KMS-11 (cell line): ENCODE results near the gene C1orf74.

Experiments used
- H2AFZ ChIP-seq: fragments of 200-600 bp; sonication (generic); 2 replicates; pipeline ENCODE4 v1.6.1; 2016; ENCODE audit warnings: antibody characterized with exemption, mixed run types, low read depth
- H3K27ac ChIP-seq: fragments of 200-600 bp; sonication (generic); 2 replicates; pipeline ENCODE4 v1.6.1; 2016; ENCODE audit warnings: mild to moderate bottlenecking, mixed run types
- H3K27me3 ChIP-seq: fragments of 200-600 bp; sonication (generic); 2 replicates; pipeline ENCODE4 v1.6.1; 2017; ENCODE audit warnings: mild to moderate bottlenecking, low read depth, mixed run types, moderate library complexity; ENCODE audit not compliant: insufficient read depth
- H3K36me3 ChIP-seq: fragments of 200-600 bp; sonication (generic); 2 replicates; pipeline ENCODE4 v1.6.1; 2017; ENCODE audit warnings: mild to moderate bottlenecking, mixed run types; ENCODE audit not compliant: insufficient read depth
- H3K4me1 ChIP-seq: fragments of 200-600 bp; sonication (generic); 2 replicates; pipeline ENCODE4 v1.6.1; 2016; ENCODE audit warnings: mild to moderate bottlenecking, low read depth, mixed run types; ENCODE audit not compliant: poor library complexity, severe bottlenecking
- H3K4me2 ChIP-seq: fragments of 200-600 bp; sonication (generic); 2 replicates; pipeline ENCODE4 v1.7.0; 2016; ENCODE audit warnings: mild to moderate bottlenecking, mixed run types
- H3K4me3 ChIP-seq: fragments of 200-600 bp; sonication (generic); IDR thresholded peaks from 2 replicates; pipeline ENCODE4 v1.6.1; 2017; ENCODE audit warnings: low read depth, low read length, mixed read lengths; ENCODE audit not compliant: insufficient read depth
- H3K79me2 ChIP-seq: fragments of 200-600 bp; sonication (generic); 2 replicates; pipeline ENCODE4 v1.6.1; 2016; ENCODE audit warnings: low read depth, mixed run types; ENCODE audit not compliant: insufficient read depth
- H3K9ac ChIP-seq: fragments of 200-600 bp; sonication (generic); 2 replicates; pipeline ENCODE4 v1.6.1; 2016; ENCODE audit warnings: mild to moderate bottlenecking, mixed run types
- H4K20me1 ChIP-seq: fragments of 200-600 bp; sonication (generic); 2 replicates; pipeline ENCODE4 v1.6.1; 2016; ENCODE audit warnings: mild to moderate bottlenecking, mixed run types; ENCODE audit not compliant: insufficient read depth
- TF ChIP-seq, protein P1 (sequence below): fragments of 200-600 bp; sonication (generic); conservative IDR thresholded peaks from 2 replicates; pipeline ENCODE4 v1.6.1; 2017; ENCODE audit warnings: low read depth, mild to moderate bottlenecking, antibody characterized with exemption, low read length, moderate library complexity, mixed read lengths

The C1orf74 gene

DNA sequence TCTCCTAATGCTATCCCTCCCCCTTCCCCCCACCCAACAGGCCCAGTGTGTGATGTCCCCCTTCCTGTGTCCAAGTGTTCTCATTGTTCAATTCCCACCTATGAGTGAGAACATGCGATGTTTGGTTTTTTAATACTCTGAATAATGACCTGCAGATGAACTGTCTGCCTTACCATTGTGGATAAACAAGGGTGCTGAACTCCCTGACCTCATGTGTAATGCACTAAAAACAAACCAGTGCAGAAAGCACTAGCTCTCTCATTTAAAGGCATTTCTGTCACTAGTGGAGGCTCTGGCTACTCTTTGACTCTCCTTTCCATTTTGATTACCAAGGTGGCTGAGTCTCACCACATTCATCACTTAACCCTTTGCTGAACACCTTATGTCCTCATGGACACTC lies 51.6 kb downstream of the C1orf74 start:
- Histone ChIP-seq H3K4me3 (no peak overlapping the region), H2AFZ (no peak overlapping the region), H3K36me3 (no peaks in the 10 kb centered on the region), H3K4me1 (no peaks in the 10 kb centered on the region), H3K9ac (no peak overlapping the region), H3K27me3 (no peaks in the 10 kb centered on the region), H3K79me2 (no peaks in the 10 kb centered on the region), H3K27ac (no peak overlapping the region), H4K20me1 (no peaks in the 10 kb centered on the region), H3K4me2 (no peak overlapping the region)
- TF ChIP-seq, protein P1, sequence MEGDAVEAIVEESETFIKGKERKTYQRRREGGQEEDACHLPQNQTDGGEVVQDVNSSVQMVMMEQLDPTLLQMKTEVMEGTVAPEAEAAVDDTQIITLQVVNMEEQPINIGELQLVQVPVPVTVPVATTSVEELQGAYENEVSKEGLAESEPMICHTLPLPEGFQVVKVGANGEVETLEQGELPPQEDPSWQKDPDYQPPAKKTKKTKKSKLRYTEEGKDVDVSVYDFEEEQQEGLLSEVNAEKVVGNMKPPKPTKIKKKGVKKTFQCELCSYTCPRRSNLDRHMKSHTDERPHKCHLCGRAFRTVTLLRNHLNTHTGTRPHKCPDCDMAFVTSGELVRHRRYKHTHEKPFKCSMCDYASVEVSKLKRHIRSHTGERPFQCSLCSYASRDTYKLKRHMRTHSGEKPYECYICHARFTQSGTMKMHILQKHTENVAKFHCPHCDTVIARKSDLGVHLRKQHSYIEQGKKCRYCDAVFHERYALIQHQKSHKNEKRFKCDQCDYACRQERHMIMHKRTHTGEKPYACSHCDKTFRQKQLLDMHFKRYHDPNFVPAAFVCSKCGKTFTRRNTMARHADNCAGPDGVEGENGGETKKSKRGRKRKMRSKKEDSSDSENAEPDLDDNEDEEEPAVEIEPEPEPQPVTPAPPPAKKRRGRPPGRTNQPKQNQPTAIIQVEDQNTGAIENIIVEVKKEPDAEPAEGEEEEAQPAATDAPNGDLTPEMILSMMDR: no peak

DNA sequence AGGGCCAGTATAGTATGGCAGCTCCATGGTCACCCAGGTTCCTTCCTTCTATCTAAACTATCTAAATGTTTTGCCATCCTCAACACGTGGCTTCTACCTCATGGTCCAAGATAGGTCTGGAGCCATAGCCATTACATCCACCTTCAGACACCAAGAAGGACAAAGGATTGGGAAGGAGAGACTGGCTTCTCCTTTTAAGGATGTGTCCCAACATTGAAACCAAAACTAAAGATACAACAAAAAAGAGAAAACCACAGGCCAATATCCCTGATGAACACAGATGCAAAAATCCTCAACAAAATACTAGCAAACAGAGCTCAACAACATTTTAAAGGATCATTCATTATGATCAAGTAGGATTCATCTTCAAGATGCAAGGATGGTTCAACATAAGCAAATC lies 54.9 kb downstream of the C1orf74 start:
- Histone ChIP-seq H2AFZ (no peak overlapping the region), H3K27ac (no peak overlapping the region), H3K79me2 (no peaks in the 10 kb centered on the region), H4K20me1 (no peaks in the 10 kb centered on the region), H3K4me3 (no peak overlapping the region), H3K27me3 (no peaks in the 10 kb centered on the region), H3K9ac (no peak overlapping the region), H3K4me1 (no peaks in the 10 kb centered on the region), H3K4me2 (no peak overlapping the region), H3K36me3 (no peaks in the 10 kb centered on the region)
- TF ChIP-seq, protein P1: no peak
